Mucosa of gallbladder (tissue), 1 donor: ENCODE measurements around the gene NFATC2. TPM values are rescaled to one million over a fixed set of nuclear protein-coding genes. Genes with fewer than 3 reads are reported as not detected.
"Not testable (repeated sequence)": the region's sequence is repeated elsewhere in the genome, so short reads cannot be mapped to it uniquely, and the experiment has no call there.

Experiments used
- DNase-seq: peaks from one replicate; pipeline ENCODE4 v3.0.0-alpha.2; 2020; ENCODE audit warnings: low spot score
- total RNA-seq: library from RNA; stranded (reverse); gene quantifications from one replicate; pipeline ENCODE4 v1.2.1, GENCODE V29; 2021
- donor health status: DM: no; HTN: no; CAD: no.

NFATC2 gene
- total RNA-seq, 1 donor from 2014 or later = 11.4 TPM

GRCh38 chr20:51470907-51471411 lies 71.6 kb downstream of the NFATC2 start:
- DNase-seq = no peak

DNA sequence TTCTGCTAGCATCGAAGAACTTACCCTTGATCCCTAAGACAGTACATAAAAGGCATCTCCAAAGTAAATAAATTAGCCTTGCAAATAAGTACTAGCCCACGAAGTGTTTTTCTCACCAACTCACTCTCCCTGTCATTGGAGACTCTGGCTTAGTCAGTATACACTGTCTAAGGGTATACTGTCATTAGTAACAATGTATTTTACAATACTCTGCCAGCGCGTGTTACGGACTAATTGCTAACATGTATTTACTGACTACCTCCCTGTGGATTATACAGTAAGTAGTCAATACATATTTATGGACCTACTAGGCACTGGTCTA lies 72.1 kb downstream of the NFATC2 start:
- DNase-seq = no peak

- no peak for DNase-seq
These were observed 72.7 kb downstream of the NFATC2 start for GRCh38 chr20:51469578-51470498.

DNA sequence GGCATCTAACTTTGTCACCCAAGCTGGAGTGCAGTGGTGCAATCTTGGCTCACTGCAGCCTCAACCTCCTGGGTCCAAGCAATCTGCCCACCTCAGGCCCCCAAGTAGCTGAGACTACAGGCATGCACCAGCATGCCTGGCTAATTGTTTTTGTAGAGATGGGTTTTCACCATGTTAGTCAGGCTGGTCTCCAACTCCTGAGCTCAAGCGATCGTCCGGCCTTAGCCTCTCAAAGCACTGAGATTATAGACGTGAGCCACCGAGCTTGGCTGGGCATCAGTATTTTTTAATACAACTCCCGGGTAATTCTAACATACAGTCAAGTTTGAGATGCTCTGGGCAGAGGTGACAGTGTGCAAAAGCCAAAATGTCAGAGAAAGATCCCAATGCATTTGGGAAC lies 73.5 kb downstream of the NFATC2 start:
- DNase-seq = no peak

DNA sequence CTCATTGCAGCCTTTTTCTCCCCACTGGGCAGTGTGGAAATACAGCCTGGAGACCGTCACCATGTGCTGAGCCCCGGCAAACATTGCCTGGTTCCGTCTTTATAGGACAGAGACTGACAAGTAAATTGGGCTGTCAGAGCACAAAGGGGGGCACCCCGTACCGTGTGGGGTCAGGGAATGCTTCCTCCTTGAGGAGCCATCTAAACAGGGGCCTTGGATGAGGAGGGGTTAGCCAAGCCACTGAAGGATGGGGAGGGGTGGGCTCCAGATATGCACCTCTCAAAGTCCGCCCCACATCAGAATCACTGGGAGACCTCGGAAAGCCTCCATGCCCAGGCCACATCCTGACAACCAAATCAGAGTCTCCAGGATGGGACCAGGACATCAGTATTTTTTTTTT lies 73.9 kb downstream of the NFATC2 start:
- no peak for DNase-seq

GRCh38 chr20:51467956-51468626 lies 74.4 kb downstream of the NFATC2 start:
- DNase-seq = no peak

DNA sequence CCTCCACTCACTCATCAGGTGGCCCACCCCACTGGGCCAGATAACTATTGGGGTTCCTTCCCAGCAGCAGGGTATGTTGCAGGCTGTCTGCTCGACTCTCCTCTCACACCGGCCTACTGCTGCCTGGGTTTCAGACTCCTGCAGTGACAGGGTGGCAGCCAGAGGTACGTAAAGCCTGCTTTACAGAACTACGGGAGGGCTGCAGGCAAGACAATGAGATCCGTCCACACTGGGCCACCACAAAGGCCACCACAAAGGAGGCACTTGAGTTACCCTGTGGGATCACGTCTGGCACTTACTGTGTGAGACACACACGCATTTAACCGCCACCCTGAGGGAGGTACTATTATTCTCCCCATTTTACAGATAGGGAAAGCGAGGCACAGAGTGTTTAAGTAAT lies 78.5 kb downstream of the NFATC2 start:
- DNase-seq = no peak

- no peak for DNase-seq
These were observed 79.0 kb downstream of the NFATC2 start for GRCh38 chr20:51463560-51463959.

DNA sequence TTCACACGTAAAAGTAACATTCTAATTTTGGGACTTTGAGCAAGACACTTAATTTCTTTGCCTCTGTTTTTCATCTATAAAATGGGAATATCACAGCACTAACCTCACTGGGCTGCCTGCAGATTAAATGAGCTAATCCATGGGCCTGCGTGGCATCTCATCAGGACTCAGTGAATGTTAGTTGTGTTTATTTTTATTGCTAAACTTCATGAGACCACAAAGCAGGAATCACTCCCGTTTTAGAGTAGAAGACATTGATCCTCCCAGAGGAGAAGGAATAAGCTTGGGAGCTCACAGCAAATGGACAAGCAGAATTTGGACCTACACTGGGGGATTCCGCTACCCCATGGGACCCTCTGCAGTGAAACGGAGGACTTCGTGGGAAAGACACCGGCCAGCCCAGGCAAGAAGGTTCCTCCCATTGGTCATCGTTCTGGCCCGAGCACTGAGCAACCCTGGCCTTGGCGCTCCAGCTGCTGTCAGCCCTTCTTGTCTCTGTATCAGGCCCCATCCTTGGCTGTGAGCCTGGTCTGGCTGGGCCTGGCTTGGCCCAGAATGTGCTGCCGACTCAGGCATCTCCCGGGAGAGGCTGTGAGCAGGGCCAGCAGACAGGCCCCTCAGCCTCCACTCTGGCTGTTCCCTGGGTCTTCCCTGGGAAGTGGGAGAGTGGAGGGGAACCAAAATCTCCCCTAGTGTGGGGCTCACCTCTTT lies 79.8 kb downstream of the NFATC2 start:
- peak; percentile 72 for DNase-seq

DNA sequence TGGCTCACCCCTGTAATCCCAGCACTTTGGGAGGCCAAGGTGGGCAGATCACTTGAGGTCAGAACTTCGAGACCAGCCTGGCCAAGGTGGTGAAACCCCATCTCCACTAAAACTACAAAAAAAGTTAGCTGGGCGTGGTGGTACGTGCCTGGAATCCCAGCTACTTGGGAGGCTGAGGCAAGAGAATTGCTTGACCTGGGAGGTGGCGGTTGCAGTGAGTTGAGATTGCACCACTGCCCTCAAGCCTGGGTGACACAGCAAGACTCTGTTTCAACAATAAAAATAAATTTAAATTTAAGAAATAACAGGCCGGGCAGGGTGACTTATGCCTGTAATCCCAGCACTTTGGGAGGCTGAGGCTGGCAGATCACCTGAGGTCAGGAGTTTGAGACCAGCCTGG lies 80.7 kb downstream of the NFATC2 start:
- not testable (repeated sequence) for DNase-seq

- DNase-seq = no peak
These were observed 81.2 kb downstream of the NFATC2 start for GRCh38 chr20:51461306-51461705.

DNA sequence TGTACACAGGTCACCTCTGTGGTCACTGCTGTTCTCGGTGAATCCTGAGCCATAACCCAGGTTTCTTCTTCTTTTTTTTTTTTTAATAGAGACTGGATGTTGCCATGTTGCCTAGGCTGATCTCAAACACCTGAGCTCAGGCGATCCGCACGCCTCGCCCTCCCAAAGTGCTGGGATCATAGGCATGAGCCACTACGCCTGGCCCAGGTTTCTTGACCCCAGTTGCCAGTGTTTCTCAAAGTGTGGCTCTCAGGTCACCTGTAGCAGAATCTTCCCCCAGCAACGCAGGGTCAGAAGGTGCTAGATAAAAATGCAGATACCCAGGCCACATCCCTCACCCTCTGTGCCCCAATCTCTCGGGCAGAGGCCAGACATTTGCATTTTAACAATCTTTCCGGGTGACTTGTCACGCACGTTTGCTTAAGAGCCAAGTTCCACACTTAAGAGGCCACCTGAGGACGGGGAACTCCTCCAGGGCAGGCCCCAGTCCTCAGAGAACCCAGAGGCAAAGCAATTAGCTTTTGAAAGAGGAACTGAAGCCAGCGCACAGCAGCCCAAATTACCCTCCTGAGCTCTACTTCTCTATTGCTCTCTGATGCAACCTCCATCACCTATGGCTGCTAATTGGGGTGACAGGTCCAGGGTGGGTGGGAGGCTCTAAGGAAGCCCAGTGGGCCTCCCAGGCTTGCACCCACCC lies 81.8 kb downstream of the NFATC2 start:
- no peak for DNase-seq

GRCh38 chr20:51460163-51460562 lies 82.4 kb downstream of the NFATC2 start:
- DNase-seq = no peak

DNA sequence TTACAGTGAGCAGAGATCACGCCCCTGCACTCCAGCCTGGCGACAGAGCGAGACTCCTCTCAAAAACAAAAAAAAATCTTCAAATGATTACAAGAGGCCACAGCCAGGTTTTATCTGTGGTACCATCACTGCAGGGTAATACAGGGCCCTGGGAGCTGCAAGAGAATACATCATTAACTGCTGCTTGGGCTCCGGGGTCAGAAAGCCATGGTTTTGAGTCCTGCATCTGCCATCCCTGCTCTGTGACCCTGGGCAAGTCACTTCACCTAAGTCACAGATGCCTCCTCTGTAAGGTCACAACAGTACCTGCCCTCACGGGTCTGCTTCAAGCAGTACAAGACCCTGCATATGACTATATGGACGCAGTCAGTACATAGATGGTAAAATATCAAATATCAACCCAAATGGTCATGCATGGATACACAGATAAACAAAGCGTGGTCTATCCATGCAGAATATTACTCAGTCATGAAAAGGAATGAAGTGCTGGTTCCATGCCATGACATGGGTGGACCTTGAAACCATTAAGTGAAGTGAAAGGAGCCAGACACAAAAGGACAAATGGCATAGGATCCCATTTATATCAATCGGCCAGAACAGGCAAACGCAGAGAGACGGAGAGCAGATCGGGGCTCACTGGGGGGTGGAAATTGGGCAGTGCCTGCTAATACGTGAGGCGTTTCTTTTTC lies 83.6 kb downstream of the NFATC2 start:
- no peak for DNase-seq

DNA sequence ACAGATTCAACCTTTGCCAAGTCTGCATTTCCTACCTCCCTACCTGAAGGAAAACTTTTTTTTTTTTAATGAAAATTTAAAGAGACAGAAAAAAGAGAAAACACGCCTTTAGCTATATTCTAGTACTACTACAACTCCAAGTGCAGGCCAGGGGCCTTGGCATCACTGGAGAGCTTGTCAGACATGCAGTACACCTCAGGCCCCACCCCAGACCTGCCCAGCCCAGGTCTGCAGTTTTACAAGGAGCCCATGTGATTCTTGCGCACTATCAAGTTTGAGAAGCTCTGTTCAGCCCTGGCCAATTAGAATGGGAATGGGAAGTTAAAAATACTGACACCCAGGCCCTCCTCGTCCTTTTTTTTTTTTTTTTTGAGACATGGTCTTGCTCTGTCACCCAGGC lies 85.0 kb downstream of the NFATC2 start:
- no peak for DNase-seq

GRCh38 chr20:51456511-51457509 lies 85.7 kb downstream of the NFATC2 start:
- DNase-seq = peak; percentile 96

- no peak for DNase-seq
These were observed 88.2 kb downstream of the NFATC2 start for GRCh38 chr20:51454250-51454865.

- DNase-seq = no peak
These were observed 89.7 kb downstream of the NFATC2 start for GRCh38 chr20:51452734-51453365.

DNA sequence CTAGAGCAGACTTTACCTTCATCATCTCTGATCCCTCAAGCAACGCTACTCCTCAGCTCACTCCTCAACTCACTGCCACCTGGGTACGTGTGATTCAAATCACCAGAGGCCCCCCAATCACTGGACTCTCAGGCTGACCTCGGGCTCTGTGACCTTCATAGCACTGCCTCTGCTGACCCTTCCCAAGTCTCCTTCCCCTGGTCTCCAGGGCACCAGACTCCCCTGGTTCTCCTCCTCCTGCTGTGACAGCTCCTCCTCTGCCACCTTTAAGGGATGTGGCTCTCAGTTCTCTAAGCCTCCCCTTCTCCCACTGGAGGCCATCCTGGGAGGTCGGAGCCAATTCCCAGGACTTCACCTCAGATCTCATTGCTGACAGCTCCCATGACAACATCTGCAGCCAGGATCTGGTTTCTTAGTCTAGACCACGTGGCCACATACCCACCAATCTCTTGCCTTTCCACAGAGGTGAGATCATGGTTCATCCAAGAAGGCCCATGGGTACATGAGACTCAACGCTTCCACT lies 90.4 kb downstream of the NFATC2 start:
- DNase-seq = no peak
